H4 (cell line): Measurements from ENCODE around the gene CNOT2. TPM values are rescaled to one million over a fixed set of nuclear protein-coding genes. Genes with fewer than 3 reads are reported as not detected.
A peak's percentile ranks its signal among the peaks of the same experiment; 100 is the strongest.

Source experiments
- DNase-seq: peaks from one replicate; pipeline ENCODE4 v3.0.0-alpha.2; 2015; ENCODE audit warnings: low spot score
- total RNA-seq: library from RNA; depleted of rRNA; stranded (reverse); fragments of >200 nt; shearing (Covaris generic); gene quantifications from 2 replicates; pipeline ENCODE4 v1.2.3, GENCODE V29; 2014

The CNOT2 gene
- total RNA-seq, 1 experiment from 2014 or later = 143 TPM

- DNase-seq = no peak
These were observed 8.4 kb downstream of the CNOT2 start for GRCh38 chr12:70251661-70252060.

GRCh38 chr12:70252832-70253231 lies 9.6 kb downstream of the CNOT2 start:
- DNase-seq = no peak

DNA sequence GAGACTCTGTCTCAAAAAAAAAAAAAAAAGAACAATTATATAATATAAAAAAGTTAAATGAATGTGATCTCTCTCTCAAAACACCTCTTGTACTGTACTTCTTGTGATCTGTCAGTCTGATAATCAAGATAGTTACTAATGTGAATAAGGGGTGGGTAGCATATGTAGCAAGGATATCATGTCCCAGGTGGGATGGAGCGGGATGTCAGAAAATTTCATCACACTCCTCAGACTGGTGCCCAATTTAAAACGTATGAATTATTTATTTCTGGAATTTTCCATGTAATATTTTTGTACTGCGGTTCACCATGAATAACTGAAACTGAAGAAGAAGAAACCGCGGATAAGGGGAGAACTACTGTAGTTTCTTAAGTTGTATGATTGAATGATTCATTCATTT lies 11.0 kb downstream of the CNOT2 start:
- no peak for DNase-seq

- no peak for DNase-seq
These were observed 11.6 kb downstream of the CNOT2 start for GRCh38 chr12:70254846-70255245.

DNA sequence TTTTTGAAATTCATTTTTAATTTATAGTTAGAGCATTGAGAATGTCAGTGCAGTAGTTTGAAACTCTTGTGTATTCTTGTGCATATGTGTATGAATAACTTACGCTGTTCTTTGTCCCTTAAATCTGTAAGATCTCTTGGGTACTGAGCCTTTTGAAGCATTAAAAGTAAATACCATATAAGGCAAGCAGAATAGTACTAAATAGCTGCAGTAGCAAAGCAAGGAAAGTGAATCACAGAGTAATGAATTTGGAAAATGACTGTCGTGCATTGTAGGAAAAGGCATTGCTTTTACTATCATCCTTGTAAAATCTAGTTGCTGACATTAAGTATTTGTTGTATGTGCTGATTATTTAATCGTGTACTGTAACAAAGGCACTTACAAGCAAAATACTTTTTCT lies 12.1 kb downstream of the CNOT2 start:
- no peak for DNase-seq

GRCh38 chr12:70258605-70259403 lies 15.6 kb downstream of the CNOT2 start:
- DNase-seq = peak; percentile 8

DNA sequence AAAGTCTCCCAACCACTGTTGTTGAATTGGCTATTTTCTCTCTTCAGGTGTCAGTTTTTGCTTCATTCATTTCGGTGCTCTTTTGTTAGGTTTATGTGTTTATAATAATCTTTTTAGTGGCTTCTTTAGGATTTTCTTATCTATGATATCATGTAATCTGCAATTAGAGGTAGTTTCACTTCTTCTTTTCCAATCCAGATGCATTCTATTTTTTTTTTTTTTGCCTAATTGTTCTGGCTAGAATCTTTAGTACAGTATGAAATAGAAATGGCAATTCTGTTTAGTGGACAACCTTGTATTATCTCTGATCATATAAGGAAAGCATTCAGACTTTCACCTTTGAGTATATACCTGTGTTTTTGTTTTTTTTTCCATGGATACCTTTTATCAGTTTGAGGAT lies 17.4 kb downstream of the CNOT2 start:
- DNase-seq = no peak

- DNase-seq = no peak
These were observed 21.0 kb downstream of the CNOT2 start for GRCh38 chr12:70264067-70264867.

GRCh38 chr12:70265132-70265531 lies 21.9 kb downstream of the CNOT2 start:
- no peak for DNase-seq

- no peak for DNase-seq
These were observed 24.3 kb downstream of the CNOT2 start for GRCh38 chr12:70267550-70267949.

GRCh38 chr12:70268972-70269371 lies 25.7 kb downstream of the CNOT2 start:
- no peak for DNase-seq

DNA sequence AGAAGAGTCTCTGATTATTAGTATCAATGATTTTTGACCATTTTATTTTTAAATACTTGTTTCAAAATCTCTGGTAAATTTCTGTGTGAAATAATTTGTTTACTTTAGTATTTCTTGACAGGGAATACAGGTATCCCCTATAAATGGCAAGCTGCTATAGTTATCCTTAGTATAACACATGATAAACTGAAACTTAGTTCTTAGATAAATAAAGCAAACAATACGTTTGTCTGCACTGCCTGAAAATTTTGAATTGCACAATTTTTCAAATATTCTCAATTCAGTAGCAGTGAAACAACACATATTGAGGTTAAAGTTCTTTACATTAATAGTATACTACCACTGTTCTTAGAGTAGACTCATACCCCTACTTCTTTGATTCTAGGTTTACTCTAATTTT lies 26.9 kb downstream of the CNOT2 start:
- DNase-seq = no peak

GRCh38 chr12:70271025-70271424 lies 27.8 kb downstream of the CNOT2 start:
- DNase-seq = no peak

DNA sequence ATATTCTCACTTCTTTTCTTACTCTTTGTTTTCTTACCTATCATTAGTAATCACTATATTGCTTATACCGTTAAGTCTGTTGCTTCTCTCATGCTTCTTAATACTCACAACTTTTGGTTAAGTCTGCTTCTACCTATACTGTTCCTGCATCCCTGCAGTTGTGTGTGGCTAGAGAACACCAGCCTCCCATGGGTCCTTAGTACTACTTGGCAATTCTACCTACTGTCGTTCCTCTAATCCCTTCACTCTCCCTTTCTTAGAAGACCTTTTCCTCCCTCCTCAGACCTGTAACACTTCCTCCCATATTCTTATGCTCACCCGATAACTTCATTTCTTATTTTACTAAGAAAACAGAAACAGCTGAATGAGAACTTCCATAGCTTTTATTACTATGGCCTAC lies 29.3 kb downstream of the CNOT2 start:
- no peak for DNase-seq

DNA sequence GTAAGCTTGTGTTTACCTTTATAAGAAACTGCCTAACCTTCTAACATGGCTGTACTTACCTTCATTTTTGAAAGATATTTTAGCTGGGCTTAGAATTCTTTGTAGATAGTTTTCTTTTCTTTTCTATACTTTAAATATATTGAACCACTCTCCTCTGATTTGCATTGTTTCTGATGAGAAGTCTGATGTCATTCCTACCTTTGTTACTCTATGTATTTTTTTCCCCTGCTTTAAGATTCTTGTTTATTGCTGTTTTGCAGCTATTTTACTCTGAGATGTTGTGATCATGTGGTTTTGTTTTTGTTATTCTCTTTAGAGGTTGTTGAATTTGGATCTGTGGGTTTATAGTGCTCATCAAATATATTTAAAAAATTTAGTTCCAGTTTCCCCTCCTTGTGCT lies 31.8 kb downstream of the CNOT2 start:
- DNase-seq = no peak

DNA sequence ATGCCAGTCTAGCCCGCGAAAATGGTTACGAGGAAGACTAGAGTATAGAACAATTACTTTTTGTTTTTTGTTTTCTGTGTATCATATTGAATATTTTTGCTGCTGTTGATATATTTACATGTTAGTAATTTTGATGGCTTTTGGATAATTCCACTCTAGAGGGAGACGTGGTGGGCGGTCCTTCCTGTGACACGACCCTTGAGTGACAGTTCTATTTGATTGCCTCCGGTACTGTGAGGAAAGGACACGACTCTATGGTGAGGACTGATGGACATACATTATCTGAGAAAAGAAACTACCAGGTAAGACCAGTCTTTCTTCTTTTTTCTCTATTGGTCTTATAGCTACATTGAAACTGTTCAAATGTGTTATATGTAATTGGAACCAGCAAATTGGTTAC lies 34.7 kb downstream of the CNOT2 start:
- no peak for DNase-seq

- no peak for DNase-seq
These were observed 35.7 kb downstream of the CNOT2 start for GRCh38 chr12:70278945-70279344.

DNA sequence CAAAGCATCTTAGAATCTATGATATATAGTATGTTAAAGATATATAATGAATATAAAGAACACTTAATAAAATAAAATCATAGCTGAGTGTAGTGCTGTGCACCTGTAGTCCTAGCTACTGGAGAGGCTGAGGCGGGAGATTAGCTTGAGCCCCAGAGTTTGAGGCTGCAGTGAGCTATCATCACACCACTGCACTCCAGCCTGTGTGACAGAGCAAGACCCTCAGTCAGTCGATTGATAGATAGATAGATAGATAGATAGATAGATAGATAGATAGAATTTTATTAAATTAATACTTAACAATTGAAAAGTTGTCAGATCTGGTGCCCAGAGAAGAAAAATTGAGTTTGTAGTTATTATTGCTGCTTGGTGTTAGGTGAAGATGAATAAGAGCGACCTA lies 40.0 kb downstream of the CNOT2 start:
- DNase-seq = no peak

DNA sequence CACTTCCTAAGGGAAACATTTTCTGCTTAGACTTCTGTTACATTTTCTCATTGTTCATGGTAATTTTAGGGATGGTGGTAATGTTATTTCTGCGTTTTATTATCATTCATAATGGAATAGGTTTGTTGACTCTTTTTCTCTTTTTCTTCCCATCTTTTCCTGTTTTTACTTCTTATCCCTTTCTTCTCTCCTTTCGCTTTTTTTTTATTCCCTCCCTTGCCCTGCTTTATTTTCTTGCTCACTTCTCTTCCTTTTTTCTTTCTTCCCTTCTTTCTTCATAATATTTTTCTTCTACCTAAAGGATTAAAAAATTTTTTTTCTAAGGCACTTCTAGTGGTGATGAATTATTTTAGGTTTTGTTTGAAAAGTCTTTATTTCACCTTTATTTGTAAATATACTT lies 45.6 kb downstream of the CNOT2 start:
- no peak for DNase-seq

GRCh38 chr12:70290116-70290515 lies 46.9 kb downstream of the CNOT2 start:
- no peak for DNase-seq

- no peak for DNase-seq
These were observed 49.0 kb downstream of the CNOT2 start for GRCh38 chr12:70292017-70292776.
